ENCODE measurements around the gene OXTR.

DNA sequence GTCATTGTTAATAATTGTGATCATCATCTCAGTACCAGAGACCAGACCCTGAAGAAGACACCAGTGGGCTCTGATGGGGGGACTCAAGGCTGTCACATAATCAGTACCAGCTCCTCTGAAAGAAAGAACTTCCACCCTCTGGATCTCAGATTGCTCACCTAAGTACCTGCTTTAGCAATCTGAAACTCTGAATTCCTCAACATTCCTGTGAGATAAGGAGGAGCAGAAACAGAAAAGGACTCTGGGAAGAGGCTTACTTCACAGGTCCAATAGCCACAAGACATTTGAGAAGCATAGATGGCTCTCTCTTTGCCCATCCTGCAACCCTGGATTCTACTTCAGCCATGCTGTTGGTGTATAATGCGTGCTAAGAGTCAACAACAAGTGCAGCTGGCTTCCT lies 44.0 kb upstream of the OXTR start:
- TF ChIP-seq CTCF (optimal IDR thresholded peaks at IDR 0.05 in 1 of 3, IDR thresholded peaks at IDR 0.05 in 1 of 3, conservative IDR thresholded peaks at IDR 0.05 in 1 of 3; ENCODE audit: extremely low read depth in 1 of 3, insufficient read depth in 2 of 3, low read length in 3 of 3) (no peak), EZH2 (IDR thresholded peaks at IDR 0.05; ENCODE audit: low read length) (no peak)
